Medulla oblongata (tissue), 1 donor: Measurements from ENCODE around the gene OR52L1.

Source experiments
- DNase-seq: peaks from one replicate; pipeline ENCODE4 v3.0.0-alpha.2; 2015; ENCODE audit errors: extremely low spot score

The OR52L1 gene

GRCh38 chr11:5940748-5941147, 46.0 kb downstream of the OR52L1 start:
- no peak for DNase-seq

GRCh38 chr11:5938603-5938965, 48.2 kb downstream of the OR52L1 start:
- no peak for DNase-seq

- no peak for DNase-seq
Measured at GRCh38 chr11:5937868-5938602, 48.8 kb downstream of the OR52L1 start.
